Panc1 (cell line): Measurements from ENCODE around the gene SCN10A.

Source experiments
- CTCF ChIP-seq: fragments of 450-650 bp; IDR thresholded peaks from 2 replicates; pipeline ENCODE4 v1.5.1; 2017; ENCODE audit warnings: mild to moderate bottlenecking
- POLR2AphosphoS5 ChIP-seq: IDR thresholded peaks from 2 replicates; pipeline ENCODE4 v1.6.1; 2012; ENCODE audit warnings: mild to moderate bottlenecking, low read depth, low read length, moderate library complexity
- REST ChIP-seq, 2 experiments: IDR thresholded peaks; 2 replicates each; pipeline ENCODE4 v1.6.1; 2011 to 2012; ENCODE audit warnings: low read depth in 2 of 2, control low read depth in 1 of 2, low read length in 1 of 2, mild to moderate bottlenecking in 1 of 2, moderate library complexity in 1 of 2; ENCODE audit not compliant: insufficient read depth in 1 of 2
- SIN3A ChIP-seq: IDR thresholded peaks from 2 replicates; pipeline ENCODE4 v1.6.1; 2012; ENCODE audit warnings: low read depth, mild to moderate bottlenecking, low read length, moderate library complexity, borderline replicate concordance; ENCODE audit not compliant: insufficient read depth
- TCF7L2 ChIP-seq: IDR thresholded peaks from 2 replicates; pipeline ENCODE4 v1.6.1; 2011; ENCODE audit warnings: mild to moderate bottlenecking, low read depth, low read length, inconsistent platforms

- TF ChIP-seq CTCF: no peak
- TF ChIP-seq POLR2AphosphoS5: no peak
- no peak for TF ChIP-seq SIN3A
- TF ChIP-seq REST (IDR thresholded peaks at IDR 0.05; ENCODE audit: insufficient read depth in 1 of 2, low read depth in 2 of 2, low read length in 1 of 2): no peak
- TF ChIP-seq TCF7L2: no peak
Observed at GRCh38 chr3:38713121-38713520, 102.9 kb downstream of the SCN10A start.
